Neural cell (in vitro differentiated cells): ENCODE measurements around the gene KCNH2.

Experiments
- EP300 ChIP-seq: fragments of 450-650 bp; conservative IDR thresholded peaks from 2 replicates; pipeline ENCODE4 v1.6.1; 2014; ENCODE audit warnings: antibody characterized with exemption, mild to moderate bottlenecking, moderate library complexity; ENCODE audit not compliant: poor library complexity, severe bottlenecking
- EZH2 ChIP-seq: fragments of 200-600, 300-800 bp; shearing (Covaris generic), sonication (generic); IDR thresholded peaks from 2 replicates; pipeline ENCODE4 v1.6.1; 2014; ENCODE audit warnings: antibody characterized with exemption, low read length, borderline replicate concordance, mild to moderate bottlenecking; ENCODE audit not compliant: insufficient read depth, poor library complexity, severe bottlenecking
- POLR2AphosphoS5 ChIP-seq: IDR thresholded peaks from 2 replicates; pipeline ENCODE4 v1.6.1; 2012
- SMC3 ChIP-seq: fragments of 450-650 bp; conservative IDR thresholded peaks from 2 replicates; pipeline ENCODE4 v1.6.1; 2014; ENCODE audit warnings: antibody characterized with exemption, mild to moderate bottlenecking, moderate library complexity; ENCODE audit not compliant: poor library complexity
- TAF1 ChIP-seq: IDR thresholded peaks from 2 replicates; pipeline ENCODE4 v1.6.1; 2012; ENCODE audit warnings: low read depth
- TF ChIP-seq, protein P1 (sequence below): fragments of 450-650 bp; IDR thresholded peaks from 2 replicates; pipeline ENCODE4 v1.5.1; 2014; ENCODE audit warnings: antibody characterized with exemption, mild to moderate bottlenecking, moderate library complexity; ENCODE audit not compliant: poor library complexity, severe bottlenecking
- TF ChIP-seq, protein P2 (sequence below): IDR thresholded peaks from 2 replicates; pipeline ENCODE4 v1.6.1; 2012; ENCODE audit warnings: borderline replicate concordance

GRCh38 chr7:150989456-150989855 lies 11.3 kb upstream of the KCNH2 start:
- TF ChIP-seq, protein P1, sequence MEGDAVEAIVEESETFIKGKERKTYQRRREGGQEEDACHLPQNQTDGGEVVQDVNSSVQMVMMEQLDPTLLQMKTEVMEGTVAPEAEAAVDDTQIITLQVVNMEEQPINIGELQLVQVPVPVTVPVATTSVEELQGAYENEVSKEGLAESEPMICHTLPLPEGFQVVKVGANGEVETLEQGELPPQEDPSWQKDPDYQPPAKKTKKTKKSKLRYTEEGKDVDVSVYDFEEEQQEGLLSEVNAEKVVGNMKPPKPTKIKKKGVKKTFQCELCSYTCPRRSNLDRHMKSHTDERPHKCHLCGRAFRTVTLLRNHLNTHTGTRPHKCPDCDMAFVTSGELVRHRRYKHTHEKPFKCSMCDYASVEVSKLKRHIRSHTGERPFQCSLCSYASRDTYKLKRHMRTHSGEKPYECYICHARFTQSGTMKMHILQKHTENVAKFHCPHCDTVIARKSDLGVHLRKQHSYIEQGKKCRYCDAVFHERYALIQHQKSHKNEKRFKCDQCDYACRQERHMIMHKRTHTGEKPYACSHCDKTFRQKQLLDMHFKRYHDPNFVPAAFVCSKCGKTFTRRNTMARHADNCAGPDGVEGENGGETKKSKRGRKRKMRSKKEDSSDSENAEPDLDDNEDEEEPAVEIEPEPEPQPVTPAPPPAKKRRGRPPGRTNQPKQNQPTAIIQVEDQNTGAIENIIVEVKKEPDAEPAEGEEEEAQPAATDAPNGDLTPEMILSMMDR = no peak
- TF ChIP-seq EZH2 (no peak), SMC3 (no peak), POLR2AphosphoS5 (no peak), TAF1 (no peak), EP300 (no peak)
- TF ChIP-seq, protein P2, sequence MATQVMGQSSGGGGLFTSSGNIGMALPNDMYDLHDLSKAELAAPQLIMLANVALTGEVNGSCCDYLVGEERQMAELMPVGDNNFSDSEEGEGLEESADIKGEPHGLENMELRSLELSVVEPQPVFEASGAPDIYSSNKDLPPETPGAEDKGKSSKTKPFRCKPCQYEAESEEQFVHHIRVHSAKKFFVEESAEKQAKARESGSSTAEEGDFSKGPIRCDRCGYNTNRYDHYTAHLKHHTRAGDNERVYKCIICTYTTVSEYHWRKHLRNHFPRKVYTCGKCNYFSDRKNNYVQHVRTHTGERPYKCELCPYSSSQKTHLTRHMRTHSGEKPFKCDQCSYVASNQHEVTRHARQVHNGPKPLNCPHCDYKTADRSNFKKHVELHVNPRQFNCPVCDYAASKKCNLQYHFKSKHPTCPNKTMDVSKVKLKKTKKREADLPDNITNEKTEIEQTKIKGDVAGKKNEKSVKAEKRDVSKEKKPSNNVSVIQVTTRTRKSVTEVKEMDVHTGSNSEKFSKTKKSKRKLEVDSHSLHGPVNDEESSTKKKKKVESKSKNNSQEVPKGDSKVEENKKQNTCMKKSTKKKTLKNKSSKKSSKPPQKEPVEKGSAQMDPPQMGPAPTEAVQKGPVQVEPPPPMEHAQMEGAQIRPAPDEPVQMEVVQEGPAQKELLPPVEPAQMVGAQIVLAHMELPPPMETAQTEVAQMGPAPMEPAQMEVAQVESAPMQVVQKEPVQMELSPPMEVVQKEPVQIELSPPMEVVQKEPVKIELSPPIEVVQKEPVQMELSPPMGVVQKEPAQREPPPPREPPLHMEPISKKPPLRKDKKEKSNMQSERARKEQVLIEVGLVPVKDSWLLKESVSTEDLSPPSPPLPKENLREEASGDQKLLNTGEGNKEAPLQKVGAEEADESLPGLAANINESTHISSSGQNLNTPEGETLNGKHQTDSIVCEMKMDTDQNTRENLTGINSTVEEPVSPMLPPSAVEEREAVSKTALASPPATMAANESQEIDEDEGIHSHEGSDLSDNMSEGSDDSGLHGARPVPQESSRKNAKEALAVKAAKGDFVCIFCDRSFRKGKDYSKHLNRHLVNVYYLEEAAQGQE = no peak
